ENCODE results near the gene GFI1.

GFI1 gene

GRCh38 chr1:92488416-92488815, 1.7 kb upstream of the GFI1 start:
- DNase-seq (ENCODE audit: low spot score): no peak

- no peak for DNase-seq (ENCODE audit: low spot score)
Measured at GRCh38 chr1:92487078-92487605, 417 bp upstream of the GFI1 start.

GRCh38 chr1:92485381-92486250, 1.1 kb downstream of the GFI1 start:
- peak; percentile 64 for DNase-seq (ENCODE audit: low spot score)

GRCh38 chr1:92484472-92485380, 2.0 kb downstream of the GFI1 start:
- peak; percentile 57 for DNase-seq (ENCODE audit: low spot score)

- DNase-seq (ENCODE audit: low spot score): peak; percentile 45
Measured at GRCh38 chr1:92483610-92484471, 2.9 kb downstream of the GFI1 start.

- DNase-seq (ENCODE audit: low spot score): peak; percentile 47
Measured at GRCh38 chr1:92482665-92483609, 3.8 kb downstream of the GFI1 start.

GRCh38 chr1:92481971-92482664, 4.6 kb downstream of the GFI1 start:
- DNase-seq (ENCODE audit: low spot score): peak; percentile 35

GRCh38 chr1:92481599-92481925, 5.2 kb downstream of the GFI1 start:
- DNase-seq (ENCODE audit: low spot score): no peak

- peak; percentile 48 for DNase-seq (ENCODE audit: low spot score)
Measured at GRCh38 chr1:92480813-92481598, 5.7 kb downstream of the GFI1 start.

GRCh38 chr1:92480200-92480812, 6.4 kb downstream of the GFI1 start:
- DNase-seq (ENCODE audit: low spot score): peak; percentile 47

GRCh38 chr1:92479587-92479986, 7.1 kb downstream of the GFI1 start:
- no peak for DNase-seq (ENCODE audit: low spot score)

- DNase-seq (ENCODE audit: low spot score): no peak
Measured at GRCh38 chr1:92478393-92478792, 8.3 kb downstream of the GFI1 start.

- no peak for DNase-seq (ENCODE audit: low spot score)
Measured at GRCh38 chr1:92476071-92476631, 10.6 kb downstream of the GFI1 start.

GRCh38 chr1:92475029-92475428, 11.7 kb downstream of the GFI1 start:
- no peak for DNase-seq (ENCODE audit: low spot score)

GRCh38 chr1:92473781-92474495, 12.8 kb downstream of the GFI1 start:
- no peak for DNase-seq (ENCODE audit: low spot score)

- DNase-seq (ENCODE audit: low spot score): no peak
Measured at GRCh38 chr1:92470216-92470615, 16.5 kb downstream of the GFI1 start.

GRCh38 chr1:92466683-92467352, 19.9 kb downstream of the GFI1 start:
- DNase-seq (ENCODE audit: low spot score): no peak
